ENCODE data around the gene MYO3B.
"Not testable (repeated sequence)": the region's sequence is repeated elsewhere in the genome, so short reads cannot be mapped to it uniquely, and the experiment has no call there.

MYO3B gene

DNA sequence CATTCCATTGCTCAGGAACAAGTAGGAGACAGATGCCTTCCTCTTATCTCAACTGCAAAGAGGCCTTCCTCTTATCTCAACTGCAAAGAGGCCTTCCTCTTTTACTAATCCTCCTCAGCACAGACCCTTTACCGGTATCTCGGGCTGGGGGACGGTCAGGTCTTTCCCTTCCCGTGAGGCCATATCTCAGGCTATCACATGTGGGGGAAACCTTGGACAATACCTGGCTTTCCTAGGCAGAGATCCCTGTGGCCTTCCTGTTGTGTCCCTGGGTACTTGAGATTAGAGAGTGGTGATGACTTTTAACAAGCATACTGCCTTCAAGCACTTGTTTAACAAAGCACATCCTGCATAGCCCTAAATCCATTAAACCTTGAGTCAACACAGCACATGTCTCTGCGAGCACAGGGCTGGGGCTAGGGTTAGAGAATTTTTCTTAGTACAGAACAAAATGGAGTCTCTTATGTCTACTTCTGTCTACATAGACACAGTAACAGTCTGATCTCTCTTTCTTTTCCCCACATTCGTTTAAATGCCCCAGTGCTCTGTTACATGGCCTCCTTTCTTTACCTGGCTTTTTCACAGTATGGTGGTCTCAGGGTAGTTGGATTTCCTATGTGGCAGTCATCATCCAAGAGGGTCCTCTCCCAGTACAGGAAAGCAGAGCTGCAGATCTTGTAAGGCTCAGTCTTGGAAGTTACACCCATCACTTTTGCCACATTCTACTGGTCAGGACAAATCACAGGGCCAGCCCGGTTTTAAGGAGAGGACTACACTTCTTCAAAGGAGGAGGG is 86.0 kb downstream of the MYO3B start:
- not testable (repeated sequence) for DNase-seq (ENCODE audit: low spot score)

DNA sequence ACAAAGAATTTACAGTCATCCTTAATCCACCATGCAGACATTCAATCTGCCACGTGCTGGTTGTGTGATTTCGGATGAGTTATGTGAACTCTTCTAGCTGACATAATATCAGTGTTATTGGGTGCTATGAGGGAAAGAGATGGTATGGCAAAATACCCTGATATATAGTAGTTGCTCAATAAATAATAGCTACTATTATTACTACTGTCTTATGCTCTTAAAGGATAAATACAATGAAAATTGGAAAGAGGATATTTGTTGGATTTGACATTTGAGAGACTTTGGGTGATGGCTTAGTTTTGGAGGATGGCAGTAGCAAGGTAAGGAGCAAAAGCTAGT is 86.5 kb downstream of the MYO3B start:
- no peak for DNase-seq (ENCODE audit: low spot score)

DNA sequence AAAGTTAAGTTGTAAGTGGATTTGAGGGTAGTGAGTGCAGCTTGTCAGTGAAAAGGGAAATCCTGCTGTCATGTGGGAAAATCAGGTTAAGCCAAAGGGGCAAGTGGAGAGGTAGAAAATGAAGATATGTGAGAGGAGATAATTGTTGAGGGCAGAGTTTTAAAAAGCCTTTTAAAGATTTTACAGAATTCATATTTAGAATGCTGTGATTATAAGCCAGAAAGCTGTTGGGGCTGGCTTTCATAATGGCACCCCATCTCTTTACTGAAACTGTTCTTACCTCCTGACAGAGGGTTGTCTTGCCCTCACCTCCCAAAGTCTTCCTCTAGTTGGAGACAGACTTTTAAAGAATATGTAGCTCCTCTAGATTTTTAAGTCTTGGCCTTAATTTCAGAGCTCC is 86.9 kb downstream of the MYO3B start:
- no peak for DNase-seq (ENCODE audit: low spot score)

DNA sequence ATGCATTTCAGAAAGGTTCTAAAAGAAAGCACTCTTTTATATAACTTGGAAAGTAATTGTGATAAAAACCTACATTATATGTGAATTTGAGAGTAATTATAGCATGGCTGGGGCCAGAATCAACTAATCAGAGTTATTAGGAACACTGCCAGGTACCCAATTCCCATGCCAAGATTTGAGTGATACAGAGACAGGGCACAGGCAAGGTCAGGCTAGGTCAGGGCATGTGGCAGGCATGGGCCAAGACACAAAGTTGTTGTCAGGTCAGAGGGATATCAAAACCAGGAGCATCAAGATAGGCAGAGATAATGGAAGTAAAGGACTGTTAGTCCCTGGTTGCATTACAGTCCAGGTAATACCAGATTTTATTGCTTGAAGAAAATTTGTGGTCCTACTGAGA is 87.4 kb downstream of the MYO3B start:
- DNase-seq (ENCODE audit: low spot score) = no peak

DNA sequence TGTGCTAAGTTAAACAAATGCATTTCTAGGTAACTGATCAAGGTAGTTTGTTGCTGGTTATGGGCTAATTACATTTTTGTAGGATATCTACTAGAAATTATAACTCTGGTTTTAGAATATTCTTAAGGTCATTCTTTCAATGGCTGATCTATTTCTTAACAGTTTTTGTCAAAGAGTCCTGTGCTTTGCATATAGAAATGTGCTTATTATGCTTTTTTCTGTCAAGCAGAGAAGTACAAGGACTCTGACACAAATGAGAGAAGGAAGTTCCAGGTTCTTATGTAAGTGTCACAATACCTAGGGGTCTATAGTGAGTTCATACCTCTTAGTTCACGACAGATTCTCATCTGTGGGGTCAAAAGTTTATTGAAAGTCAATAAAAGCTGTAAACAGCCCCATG is 88.4 kb downstream of the MYO3B start:
- no peak for DNase-seq (ENCODE audit: low spot score)

DNA sequence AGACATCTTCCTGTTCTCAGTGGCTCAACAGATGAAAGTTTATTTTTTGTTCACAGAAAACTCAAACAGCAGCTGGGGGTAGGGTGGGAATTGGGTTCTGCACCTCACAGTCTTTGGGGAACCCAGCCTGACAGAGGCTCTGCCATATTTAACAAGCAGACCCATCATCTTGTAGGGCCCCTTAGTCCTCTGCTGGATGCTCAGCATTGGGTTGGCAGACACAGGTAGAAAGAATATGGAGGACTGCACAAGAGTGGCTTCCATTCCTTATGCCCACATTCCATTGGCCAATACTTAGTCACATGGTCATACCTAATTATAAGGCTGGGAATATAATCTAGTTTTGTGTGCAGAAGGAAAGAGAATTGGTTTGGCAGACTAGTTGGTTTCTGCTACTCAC is 89.1 kb downstream of the MYO3B start:
- DNase-seq (ENCODE audit: low spot score) = no peak

DNA sequence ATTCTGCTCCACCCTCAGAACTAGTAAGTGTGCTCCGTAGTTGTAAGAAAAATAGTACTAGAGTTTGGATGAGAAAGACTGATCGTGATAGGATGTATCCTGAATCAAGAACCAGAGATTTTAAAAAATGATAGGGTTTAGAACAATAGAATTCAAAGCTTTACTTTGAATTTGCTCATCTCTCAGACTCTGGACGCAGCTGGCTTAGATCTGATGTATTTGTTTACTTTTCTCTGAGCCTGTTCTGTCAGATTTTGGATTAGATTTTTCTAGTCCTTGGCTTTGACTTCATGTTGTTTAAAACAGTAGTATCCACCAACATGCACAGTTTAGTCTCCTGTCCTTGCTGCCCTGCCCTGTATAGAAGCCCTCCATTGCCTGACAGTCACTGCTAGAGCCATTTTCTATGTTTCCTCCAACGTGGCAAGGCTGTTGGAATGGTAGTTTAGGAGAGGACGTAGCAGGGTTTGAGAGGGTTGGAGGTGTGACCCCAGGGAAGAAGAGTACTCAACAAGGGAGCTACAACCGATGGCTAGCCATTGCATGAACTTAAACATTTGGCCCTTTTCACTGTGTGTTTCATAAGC is 92.4 kb downstream of the MYO3B start:
- DNase-seq (ENCODE audit: low spot score) = no peak

DNA sequence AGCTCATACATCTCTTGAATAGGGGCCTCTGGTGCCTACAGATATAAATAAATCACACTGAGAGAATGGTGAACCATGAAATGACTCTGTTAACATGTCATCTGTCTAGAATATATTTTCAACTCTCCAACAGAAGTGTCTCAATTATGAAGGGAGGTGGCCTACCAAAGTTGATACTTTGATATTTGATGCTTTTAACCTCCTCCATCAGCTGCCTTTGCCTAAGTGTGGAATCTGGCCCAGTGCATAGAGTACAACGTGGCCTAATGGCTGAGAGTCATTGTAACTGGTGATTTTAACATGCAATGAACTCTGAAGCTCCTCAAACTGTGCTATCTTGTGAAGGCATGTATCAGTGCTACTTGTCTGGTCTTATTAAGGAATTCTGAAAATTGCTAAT is 93.4 kb downstream of the MYO3B start:
- no peak for DNase-seq (ENCODE audit: low spot score)

DNA sequence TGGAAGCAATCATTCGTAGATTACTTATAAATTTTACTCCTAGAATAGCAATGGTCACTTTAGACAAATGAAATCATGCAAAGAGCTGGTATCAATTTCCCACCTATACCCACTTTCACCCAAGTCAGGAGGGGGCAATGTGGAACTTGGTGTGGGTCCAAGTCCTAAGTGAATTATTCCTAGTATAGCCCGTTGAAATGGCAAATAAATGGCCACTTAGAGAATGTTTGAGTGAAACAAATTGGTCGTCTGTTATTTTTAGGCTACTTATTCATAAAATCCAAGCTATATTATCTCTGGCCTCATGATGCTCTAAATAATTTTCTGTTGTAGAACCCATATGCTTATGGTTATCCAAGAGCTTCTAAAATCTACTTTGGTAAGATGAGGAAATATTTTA is 98.1 kb downstream of the MYO3B start:
- no peak for DNase-seq (ENCODE audit: low spot score)

DNA sequence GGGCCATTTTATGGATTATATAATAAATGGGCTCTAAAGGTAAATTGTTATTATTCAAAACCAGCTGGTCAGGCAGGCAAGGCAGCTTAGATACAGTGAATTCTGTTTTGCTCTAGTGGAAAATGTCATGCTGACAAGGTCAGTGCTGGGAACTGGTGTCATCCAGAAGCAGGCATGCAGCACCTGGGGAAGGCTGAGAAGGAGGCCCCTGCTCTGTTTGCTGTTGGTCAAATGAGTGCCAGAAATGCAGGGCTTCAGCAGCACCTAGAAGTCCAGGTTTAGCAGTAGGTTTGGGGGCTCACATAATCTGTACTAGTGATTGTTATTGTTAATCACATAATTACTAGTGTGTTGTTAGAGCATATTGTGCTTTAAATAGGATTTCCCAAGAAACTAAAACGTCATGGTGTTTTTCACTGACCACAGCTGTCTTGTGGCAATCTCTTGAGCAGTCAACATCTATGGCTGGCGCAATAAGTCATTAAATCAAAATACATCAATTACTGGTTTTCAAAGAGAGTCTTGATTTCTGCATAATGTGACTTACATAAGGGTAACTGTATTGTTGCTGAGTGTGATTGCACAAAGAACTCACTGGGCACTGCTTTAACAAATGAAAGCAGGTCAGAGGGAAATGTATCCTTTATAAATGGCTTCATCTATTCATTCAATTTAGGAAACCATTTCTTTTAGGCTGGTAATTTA is 99.1 kb downstream of the MYO3B start:
- DNase-seq (ENCODE audit: low spot score) = no peak

DNA sequence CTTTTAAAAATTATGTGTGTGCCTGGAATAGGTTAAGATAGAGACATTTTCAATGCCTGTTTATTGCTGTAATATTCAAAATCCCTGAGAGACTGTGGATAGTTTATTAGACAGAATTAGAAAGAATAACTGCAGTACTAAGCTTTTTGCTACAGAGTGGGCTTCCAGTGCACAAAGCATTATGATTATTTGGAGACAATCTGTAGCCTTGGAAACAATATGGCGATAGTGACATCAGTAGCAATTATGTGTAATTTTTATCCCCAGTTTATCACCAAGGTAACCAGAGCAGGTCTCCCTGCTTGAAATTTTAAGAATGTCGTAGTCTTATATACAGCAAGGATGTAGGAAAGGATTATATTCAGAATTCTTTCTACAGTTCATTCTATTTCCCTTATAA is 100.0 kb downstream of the MYO3B start:
- DNase-seq (ENCODE audit: low spot score) = no peak

DNA sequence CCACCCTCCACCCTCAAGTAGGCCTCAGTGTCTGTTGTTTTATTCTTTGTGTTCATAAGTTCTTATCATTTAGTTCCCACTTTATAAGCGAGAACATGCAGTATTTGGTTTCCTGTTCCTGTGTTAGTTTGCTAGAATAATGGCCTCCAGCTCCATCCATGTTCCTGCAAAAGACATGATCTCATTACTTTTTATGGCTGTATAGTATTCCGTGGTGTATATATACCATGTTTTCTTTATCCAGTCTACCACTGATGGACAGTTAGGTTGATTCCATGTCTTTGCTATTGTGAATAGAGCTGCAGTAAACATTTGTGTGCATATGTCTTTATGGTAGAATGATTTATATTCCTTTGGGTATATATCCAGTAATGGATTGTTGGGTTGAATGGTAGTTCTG is 101.7 kb downstream of the MYO3B start:
- not testable (repeated sequence) for DNase-seq (ENCODE audit: low spot score)

DNA sequence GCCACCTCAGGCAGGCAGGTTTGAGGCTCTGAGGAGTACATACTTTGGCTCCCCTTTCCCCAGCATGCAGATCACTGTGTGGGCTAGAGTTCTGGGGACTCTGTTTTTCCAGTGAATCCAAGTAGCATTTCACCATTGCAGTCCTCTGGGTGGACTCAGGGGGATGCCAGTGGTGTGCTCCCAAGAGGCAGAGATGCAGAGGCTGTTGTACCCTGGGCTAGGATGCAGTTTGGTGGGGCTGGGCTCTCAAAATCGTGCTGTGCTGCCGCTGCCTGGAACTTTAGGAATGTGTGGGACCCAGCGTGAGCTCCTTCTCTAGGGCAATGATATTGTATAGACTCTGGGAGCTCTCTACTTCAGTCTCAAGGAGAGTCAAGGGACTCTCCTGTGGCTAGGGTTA is 104.9 kb downstream of the MYO3B start:
- DNase-seq (ENCODE audit: low spot score) = no peak

DNA sequence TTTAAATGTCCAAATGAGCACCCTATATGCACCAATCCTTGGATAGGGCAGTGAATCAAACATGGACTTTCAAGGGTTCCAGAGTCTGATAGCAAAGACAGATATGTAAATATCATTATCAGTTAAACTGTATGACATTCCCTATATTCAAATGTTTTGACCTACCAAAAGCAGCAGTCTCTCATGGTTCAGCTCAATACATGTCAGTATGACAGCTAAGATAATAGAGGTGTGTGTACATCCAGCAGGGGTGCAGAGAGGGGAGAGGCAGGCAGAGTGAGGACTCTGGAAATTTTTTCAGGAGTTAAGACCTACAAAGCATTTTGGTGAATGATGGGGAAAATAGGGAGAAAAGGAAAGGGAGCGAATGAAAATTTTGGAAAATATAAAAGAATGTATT is 106.3 kb downstream of the MYO3B start:
- no peak for DNase-seq (ENCODE audit: low spot score)

DNA sequence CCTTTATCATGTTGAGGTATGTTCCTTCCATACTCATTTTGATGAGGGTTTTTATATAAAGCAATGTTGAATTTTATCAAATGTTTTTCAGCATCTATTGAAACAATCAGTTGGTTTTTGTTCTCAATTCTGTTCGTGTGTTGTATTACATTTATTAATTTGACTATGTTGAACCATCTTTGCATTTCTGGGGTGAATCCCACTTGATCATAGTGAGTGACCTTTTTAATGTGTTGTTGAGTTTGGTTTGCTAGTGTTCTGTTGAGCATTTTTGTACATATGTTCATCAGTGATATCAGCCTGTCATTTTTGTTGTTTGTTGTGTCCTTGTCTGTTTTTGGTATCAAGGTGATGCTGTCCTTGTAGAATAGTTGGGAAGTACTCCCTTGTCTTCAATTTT is 110.9 kb downstream of the MYO3B start:
- DNase-seq (ENCODE audit: low spot score) = no peak

DNA sequence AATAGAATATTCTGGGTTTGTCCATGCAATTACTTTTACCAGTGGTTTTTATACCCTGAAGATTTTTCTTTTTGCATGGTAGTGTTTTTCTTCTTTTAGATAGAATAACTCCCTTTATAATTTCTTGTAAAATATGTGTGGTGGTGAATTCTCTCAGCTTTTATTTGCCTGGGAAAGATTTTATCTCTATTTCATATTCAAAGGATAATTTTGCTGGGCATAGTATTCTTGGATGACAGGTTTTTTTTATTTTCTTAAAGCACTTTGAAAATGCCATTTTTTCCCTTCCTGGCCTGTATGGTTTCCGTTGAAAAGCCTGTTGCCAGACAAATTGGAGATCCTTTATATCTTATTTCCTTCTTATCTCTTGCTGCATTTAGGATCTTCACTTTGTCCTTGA is 113.5 kb downstream of the MYO3B start:
- DNase-seq (ENCODE audit: low spot score) = no peak

DNA sequence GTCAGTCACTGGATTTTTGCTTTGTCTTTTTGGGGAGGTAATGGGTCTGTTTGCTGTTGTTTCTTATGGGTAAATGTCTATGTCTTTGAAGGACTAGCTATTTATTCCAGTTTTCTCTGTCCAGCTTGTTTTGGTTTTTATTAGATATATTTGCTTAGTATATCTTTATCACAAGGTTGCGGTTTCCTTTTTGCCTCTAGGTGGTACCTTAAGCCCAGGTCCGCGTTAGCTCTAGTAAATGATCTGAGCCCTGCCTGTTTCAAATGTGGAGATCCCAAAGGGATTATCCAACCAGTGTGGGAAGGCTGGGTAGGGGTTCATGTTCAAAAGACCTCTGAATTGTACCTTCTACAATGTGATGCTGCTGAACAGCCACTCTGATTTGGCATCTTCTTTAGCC is 114.5 kb downstream of the MYO3B start:
- DNase-seq (ENCODE audit: low spot score) = no peak

DNA sequence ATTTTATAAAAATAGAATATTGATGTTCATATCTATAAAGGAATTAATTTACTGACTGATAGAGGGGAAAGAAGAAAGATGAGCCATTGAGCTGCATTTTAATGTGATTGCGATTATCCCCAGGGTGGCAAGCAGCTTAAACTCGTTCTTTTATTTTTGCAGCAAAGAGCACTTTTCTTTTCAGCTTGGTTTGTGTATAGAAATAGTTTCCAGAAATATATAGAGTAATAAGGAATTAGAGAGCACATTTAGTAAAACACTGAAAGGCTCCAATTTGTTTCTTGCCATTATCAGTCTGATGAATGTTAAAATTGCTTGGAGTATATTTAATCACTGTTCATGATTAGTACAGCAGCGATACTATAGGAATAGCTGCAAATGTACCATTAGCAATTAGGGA is 119.5 kb downstream of the MYO3B start:
- DNase-seq (ENCODE audit: low spot score) = no peak

DNA sequence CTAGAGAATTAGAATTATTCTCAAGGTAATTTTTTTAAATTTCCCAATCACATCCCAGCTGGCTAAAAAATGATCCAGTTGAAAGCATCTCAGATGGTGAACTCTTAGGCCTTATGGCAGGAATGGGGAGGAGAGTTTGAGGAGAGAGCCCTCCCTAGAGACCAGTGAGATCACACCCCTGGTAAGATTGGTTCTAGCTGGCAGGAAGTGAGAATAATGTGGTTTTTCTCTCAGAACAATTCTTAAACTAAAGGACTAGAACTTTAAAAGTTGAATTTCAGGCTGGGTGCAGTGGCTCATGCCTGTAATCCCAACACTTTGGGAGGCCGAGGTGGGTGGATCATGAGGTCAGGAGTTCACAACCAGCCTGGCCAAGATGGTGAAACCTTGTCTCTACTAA is 120.2 kb downstream of the MYO3B start:
- no peak for DNase-seq (ENCODE audit: low spot score)

DNA sequence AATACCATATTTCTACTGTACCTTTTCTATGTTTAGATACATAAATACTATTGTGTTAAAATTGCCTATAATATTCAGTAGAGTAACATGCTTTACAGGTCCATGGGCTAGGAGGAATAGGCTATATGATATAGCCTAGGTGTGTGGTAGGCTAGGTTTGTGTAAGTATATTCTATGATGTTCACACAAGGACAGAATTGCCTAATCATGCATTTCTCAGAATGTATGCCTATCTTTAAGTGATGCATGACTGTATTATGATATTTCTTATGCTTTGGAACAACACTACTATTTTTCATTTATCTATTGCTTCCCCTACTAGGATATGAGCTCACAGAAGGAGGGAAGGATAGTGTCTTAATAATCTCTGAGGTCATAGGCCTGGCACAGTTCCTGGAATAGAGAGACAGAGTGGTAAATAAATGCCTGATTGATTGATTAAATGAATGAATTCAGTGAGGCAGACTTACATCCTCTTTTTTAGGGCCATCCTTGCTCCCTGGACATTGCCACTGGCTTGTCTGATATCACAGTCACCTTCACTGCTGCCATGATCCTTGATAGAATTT is 121.0 kb downstream of the MYO3B start:
- no peak for DNase-seq (ENCODE audit: low spot score)

DNA sequence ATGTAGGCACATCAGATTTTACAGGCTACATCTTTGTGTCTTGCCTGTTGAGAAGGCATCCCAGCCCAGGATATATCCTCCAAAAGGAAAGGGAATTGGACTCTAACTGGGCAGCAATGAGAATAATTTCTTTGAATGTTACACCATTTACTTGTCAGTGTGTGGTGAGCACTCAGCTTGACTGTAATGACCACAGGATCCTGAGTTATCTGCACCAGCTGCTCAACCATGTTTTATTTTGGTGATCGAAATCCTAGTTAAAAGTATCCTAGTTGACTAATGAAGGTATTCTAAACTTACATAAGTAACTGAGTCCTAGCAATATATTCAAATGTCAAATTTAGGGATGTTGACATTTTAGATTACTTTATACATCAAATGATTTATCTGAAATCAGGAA is 123.0 kb downstream of the MYO3B start:
- no peak for DNase-seq (ENCODE audit: low spot score)

DNA sequence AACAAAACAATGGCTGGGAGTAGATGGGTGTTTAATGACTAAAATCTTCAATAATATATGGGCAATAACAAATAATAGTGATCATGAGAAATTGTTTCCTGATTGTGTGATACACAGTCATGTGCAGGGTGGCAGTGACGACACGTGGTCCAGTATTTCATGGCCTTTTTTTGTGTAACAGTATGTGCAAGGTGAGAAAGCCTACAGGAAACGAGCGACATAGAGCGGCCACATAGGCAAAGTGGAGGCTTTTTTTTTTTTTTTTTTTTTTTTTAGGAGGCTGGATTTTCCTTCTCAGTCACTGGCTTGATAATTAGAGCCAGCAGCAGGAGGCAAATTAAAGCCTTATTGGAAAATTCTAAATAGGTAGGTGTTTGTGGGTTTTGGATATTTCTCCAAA is 123.7 kb downstream of the MYO3B start:
- no peak for DNase-seq (ENCODE audit: low spot score)

DNA sequence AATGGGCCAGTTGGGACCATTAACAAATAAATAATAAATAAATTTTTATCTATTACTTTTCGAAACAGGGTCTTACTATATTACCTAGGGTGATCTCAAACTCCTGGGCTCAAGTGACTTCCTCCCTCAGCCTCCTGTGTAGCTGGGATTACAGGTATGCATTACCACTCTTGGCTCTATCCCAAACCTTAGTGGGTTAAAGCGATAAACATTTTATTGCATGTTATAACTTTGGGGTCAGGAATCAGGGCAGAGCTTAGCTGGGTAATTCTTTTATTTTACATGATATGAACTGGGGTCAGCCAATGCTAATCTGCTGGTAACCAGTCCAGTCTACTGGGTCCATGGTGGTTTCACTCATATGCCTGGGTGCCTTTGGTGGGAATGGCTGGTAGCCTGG is 127.8 kb downstream of the MYO3B start:
- DNase-seq (ENCODE audit: low spot score) = no peak
